GM18858 (cell line): ENCODE data around the gene KIAA1217.

ENCODE experiments used
- ATAC-seq: cut with Tn5 transposase; IDR thresholded peaks from one replicate; pipeline ENCODE4 v1.9.1; 2021; ENCODE audit not compliant: unreplicated experiment

The KIAA1217 gene

DNA sequence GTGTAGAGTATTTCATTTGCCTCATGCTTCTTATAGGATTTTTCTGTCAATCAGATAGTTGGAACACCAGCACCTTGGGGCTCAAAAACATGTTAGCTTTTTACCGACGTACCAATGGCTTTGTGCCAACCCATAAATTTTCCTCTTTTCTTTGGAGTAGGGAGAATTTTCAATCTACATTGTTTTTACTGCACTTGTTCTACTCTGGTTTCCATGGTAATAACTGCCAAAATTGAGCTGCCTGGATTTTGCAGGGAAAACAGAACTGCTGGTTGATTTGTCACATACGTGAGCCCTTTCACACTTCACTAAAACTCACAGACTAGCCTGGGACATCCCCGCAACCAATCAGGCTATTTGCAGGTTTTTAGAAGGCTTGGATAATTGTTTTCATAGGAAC, 325.0 kb downstream of the KIAA1217 start:
- ATAC-seq: no peak

DNA sequence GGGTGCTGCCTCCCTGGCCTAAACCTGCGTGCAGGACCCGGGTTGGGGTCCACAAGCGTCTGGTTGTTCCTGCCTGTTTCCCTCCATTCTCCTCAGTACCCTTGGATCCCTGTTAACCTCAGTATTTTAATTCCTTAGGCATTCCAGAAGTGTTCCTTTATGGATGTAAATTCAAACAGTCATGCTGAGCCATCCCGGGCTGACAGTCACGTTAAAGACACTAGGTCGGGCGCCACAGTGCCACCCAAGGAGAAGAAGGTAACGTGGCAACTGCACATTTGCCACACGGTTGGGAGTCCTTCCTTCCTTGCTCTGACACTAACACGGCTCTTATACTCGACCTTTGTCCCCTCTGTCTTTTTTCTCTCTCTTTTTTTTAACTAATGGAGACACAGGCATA, 327.7 kb downstream of the KIAA1217 start:
- ATAC-seq: no peak

DNA sequence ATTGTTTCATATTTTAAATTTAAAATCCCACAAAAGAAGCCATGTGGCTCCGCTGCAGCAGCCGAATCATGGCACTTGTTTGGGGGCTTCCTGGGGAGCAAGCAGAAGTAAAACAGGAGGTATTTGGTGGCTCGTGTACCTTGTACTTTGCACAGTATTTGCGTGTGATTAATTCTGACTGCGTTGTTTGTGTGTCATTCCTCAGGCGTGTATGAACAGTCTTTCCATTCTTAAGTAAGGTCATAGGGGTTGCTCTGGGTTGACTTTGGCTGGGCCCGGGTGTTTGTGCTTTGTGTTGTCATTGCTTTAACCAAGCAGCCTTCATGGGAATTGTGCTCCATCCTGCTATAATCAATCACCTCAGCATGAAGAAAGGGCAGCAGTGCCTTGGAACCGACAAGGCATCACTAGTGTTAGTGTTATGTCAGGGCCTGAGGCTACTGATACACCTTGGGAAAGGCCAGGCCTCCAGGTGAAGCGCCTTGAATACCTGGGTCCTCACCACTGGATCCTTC, 332.4 kb downstream of the KIAA1217 start:
- no peak for ATAC-seq

DNA sequence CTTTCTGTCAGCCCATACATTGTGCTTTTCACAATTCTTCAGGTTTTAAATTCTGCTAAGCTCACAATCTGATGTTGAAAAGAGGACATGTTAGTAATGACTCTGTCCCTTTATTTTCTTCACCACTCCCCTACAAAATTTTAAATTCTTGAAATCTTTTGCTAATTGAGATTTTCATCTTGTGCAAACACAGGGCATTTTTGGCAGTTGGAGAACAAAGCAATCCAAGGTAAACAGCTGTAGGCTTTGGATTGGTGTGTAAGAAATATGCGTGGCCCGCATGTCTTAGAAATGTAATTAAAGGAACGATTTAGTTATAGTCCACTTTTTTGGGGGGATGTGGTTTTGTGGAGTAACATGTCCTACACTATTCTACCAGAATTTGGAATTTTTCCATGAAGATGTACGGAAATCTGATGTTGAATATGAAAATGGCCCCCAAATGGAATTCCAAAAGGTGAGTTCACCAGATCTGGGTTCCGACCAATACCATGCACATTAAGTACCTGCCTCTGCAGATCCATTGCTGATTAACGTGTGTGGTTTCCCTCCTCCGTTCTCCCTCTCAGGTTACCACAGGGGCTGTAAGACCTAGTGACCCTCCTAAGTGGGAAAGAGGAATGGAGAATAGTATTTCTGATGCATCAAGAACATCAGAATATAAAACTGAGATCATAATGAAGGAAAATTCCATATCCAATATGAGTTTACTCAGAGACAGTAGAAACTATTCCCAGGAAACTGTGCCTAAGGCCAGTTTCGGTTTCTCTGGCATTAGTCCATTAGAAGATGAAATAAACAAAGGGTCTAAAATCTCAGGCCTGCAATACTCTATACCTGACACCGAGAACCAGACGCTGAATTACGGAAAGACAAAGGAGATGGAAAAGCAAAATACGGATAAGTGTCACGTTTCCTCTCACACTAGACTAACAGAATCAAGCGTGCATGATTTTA, 333.7 kb downstream of the KIAA1217 start:
- no peak for ATAC-seq

DNA sequence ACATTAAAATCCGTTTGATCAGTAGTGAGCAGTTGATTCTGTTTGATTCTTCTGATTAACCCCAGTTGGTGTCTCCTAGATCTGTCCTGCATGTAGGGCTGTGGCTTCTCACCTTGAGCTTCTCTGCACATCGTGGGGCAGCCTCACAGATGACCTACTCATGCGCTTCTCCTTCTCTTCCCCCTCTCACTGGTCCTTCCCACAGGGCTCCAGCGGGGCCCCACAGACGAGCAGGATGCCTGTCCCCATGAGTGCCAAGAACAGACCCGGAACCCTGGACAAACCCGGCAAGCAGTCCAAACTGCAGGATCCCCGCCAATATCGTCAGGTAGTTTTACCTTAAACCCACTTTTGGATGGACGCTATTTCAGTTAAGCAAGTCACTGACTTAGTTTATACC, 335.8 kb downstream of the KIAA1217 start:
- no peak for ATAC-seq

DNA sequence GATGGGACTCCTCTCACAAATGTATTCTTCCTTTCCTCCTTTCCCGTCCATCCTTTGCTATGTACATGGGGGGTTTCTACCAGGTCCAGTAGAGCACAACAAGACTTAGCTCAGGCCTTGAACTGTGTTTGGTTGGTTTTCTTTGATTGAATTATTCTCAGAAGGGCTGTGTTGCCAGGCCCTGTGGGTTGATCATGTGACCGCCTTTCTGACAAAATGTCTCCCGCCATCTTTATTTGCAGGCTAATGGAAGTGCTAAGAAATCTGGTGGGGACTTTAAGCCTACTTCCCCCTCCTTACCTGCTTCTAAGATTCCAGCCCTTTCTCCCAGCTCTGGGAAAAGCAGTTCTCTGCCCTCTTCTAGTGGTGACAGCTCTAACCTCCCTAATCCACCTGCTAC, 336.6 kb downstream of the KIAA1217 start:
- ATAC-seq: no peak

DNA sequence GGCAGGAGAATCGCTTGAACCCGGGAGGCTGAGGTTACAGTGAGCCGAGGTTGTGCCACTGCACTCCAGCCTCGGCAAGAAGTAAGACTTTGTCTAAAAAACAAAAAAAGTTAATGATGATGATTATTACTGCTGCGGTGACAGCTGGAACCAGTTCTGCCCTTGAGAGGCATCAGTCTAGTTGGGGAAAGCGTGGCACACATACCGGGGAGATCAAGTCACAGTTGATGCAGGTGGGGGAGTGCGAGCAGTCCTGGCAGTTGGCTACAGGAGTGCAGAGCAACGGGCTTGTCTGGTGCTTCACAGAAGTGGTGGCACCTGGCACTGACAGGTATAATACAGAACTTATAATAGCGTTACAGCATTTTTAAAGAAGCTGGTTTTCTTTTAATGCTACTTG, 341.7 kb downstream of the KIAA1217 start:
- ATAC-seq: no peak

DNA sequence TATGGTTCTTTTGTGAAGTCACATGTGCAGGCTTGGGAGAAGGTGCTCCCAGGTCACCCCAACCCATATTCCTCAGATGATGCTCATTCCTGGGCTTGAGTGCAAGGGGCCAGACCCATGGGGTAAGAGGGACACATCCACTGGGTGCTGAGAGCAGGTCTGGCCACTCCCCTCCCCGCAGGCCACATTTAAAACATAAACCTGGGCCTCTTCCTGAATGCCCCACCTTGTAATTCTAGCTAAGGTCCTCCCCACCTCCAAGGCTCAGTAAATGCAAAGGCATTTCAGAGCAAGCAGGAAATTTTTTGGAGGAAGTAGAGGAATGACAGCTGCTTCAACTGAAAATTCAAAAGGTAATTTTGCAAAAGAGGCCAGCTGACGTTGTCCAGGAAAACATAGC, 342.2 kb downstream of the KIAA1217 start:
- no peak for ATAC-seq

DNA sequence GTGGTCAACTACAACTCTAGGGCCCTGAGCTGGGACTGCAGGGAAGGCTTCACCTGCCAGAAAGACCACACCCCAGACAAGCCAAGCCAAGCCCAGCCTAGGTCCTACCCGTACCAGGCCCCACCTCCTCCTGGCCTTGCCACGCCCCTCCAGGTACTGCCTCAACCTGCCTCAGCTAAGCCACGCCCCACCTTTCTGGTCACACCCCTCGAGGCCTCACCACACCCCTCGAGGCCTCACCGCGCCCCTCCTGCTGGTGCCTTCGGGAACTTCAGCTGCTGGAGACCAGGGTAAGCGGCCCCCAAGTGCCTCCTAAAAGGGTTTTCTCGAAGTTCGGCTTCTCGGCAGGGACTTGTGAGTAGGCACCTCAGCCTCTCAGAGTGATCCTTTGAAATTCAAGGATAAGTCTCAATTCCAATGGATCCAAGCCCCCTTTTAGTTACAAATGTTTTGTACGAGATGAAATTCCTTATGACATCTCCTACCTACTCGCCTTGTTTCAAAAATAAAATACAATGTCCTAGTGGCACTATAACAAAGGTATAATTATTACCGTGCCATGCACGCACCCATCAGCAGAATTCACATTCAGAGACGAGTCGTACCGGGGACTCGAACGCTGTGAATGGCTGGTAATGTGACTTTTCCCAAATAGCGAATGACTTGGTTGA, 343.5 kb downstream of the KIAA1217 start:
- no peak for ATAC-seq

DNA sequence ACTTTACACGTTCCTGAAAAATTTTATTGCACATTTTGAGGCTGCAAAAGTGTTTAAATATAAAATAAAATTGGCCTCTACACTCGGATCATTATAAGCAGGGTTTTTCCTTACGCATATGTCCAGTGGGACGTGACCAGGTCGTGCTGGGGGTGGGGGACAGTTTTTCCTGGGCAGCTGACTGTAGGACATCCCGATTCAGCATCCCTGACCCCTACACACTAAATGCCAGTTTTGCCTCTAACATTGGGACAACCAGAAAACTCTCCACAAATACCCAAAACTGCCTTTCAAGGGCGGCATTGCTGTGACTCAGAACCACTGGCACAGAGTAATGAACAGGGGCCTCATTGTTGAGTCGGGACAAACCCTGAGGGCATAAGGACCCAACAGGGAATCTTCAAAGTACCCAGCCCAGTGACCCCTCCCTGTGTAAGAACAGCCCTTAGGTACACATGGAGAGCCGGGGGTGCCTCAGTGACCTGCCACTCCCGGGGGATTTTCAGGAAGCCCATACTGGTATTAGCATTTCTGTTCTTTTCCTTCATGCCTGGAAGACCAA, 344.2 kb downstream of the KIAA1217 start:
- no peak for ATAC-seq

DNA sequence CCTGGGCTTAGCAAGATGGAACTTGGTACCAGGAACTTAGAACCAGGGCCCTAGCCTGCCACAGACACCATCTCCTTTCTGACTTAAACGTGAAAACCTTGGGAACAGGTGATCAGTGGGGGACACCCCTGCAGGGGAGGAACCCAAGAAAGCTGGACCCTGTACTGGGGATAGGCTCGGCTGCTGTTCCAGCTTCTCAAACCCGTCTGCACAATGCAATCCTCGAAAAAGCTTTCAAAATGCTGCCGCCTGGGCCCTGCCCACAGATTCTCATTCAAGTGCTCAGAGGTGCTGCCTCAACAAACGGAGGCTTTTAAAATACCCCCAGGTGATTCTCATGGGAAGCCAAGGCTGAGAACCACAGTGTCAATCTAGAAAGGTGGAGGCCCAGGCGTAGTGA, 345.1 kb downstream of the KIAA1217 start:
- ATAC-seq: no peak

DNA sequence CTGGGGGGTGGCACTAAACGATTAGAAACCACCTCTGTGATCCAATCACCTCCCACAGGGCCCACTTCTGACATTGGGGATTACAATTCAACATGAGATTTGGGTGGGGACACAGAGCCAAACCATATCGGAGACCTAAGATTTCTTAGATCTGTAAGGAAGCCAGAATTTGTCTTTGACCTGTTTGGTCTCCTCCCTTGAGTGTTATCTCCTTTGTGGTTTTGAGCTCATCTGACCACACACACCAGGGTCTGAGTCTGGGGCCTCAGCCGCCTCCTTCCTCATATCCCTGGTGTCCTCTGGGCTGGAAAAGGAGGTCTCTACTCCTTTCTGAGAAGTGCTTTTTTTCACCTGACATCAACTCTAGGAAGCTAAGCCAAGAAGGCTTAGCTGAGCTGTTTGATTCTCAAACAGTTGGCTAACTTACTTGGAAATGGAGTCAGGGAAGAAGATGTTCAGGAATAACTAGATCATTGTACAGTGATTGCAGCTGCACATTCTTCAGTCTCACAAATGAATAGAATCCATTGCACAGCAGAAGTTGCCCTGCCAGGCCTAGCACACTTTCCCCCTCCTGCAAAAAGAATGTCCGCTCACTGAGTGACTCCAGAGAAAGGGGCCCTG, 347.3 kb downstream of the KIAA1217 start:
- ATAC-seq: no peak

DNA sequence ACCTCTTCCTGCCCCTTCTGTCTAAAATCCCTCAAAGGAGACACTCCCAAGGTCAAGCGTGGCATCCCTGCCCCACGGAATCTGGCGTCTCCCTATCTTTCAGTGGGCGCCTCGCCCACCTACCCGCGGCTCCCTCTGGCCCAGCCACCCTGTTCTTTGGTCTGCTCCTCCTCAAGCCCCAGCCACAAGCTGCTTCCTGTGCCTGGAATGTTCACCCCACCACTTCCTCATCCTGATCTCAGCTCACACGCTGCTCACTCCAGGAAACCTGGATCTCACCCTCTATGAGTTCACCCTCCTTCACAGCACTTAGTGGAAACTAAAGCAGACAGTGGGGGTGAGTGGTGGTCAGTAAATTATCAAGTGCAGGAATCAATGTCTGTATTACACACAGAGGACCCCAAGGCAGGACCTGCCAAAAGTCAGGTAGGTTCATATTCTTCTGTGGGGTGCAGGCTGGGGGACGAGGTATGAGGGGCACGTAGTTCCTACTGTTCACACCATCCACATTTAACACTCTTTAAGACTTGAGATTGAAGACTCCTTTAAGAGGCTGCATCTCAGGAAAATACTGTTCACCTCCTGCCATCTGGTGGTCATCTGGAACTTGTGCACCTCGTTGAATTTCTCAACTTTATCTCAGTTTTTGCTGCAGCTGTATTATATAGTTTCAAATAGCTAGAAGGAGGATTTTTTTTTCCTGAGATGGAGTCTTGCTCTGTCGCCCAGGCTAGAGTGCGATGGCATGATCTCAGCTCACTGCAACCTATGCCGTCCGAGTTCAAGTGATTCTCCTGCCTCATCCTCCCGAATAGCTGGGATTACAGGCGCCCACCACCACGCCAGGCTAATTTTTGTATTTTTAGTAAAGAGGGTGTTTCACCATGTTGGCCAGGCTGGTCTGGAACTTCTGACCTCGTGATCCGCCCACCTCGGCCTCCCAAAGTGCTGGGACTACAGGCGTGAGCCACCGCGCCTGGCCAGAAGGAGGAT, 348.1 kb downstream of the KIAA1217 start:
- ATAC-seq: peak; percentile 83

DNA sequence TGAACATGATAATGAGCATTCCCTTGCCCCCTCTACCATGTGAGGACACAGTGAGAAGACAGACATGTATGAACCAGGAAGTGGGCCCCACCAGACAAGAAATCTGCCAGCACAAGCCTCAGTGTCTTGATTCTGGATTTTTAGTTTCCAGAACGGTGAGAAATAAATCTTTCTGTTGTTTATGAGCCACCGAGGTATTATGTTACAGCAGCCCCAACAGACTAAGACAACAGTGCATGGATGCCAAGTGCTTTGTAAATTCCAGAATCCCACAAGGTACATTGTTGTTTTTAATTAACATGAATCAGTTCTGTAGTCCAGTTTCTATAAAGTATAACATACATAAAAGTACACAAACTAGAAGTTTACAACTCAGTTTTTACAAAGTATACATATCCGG, 352.5 kb downstream of the KIAA1217 start:
- ATAC-seq: no peak

DNA sequence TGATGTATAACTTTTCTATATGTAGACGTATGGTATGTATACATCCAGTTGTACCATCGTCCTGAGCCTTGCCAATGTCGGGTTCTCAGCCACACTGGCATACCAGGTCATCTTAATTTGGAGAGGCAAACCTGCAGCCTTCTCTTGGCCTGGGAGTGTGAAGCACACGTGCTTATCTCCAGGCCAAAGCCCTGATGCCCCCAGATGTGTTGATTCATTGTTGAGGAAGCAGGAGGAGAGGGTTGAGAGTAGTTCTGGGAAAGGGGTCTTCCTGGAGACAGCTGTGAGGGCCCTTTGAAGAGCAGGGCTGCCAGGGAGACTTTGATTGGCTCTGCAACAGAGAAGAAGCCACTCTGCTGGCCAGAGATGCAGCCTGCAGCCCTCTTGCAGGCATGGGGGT, 359.1 kb downstream of the KIAA1217 start:
- no peak for ATAC-seq

DNA sequence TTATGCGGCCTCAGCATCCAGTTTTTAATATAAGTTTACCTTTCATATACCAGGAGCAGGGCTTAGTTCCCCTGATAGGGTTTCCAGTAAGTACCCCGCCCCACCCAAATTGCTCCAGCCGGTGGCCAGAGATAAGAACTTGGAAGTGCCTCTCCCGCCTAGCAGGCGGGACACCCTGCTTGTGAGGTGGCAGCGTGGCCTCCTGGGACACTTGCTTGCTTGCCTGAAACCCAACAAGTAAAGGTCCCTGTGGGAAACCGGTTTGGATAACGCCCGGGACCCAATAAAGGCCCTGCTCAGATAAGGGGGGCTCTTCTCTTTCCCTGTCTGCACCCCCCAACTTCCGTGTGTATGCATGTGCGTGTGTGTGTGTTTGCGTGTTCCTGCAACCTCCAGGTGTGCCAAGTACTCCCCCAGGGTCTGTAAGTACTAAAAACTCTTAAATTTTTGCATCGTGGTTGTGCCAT, 360.4 kb downstream of the KIAA1217 start:
- no peak for ATAC-seq

DNA sequence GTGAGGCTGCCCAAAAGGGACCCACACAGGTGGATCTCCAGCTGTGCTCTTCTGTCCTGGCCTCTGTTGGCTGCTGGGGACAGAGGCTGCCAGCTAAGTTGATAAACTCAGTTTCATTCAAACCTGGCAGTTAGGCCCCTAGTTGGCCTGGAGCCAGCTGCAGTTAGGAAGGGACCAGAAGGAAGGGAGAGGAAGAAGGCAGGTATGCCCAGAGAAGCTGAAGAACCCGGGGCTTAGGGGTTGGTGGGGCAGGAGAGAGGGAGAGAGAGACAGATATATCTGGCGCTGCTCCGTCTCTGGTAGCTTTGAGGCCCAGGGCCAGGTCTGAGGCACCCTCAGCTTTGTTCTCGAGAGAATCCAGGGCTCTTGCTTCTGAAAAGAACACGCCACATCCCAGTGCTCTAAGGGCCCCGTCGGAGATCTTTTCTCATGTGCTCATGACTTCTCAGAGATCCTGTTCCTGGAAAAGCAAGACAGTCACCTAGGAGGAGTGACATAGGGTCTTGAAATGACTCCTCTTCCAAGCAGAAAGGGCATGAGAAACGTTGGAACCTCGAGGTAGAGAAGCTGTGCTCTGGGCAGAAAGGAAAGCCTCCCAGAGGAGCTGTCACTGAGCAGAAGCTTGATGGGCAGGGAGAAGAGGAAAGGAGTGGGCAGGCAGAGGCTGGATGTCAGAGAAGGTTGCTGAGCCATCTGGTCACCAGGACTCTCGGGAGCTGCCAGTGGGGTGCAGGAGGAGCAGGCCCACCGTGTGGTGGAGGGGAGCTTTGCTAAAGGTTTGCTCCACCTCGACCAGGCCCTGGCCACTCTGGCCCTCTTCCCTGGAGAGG, 361.1 kb downstream of the KIAA1217 start:
- no peak for ATAC-seq

DNA sequence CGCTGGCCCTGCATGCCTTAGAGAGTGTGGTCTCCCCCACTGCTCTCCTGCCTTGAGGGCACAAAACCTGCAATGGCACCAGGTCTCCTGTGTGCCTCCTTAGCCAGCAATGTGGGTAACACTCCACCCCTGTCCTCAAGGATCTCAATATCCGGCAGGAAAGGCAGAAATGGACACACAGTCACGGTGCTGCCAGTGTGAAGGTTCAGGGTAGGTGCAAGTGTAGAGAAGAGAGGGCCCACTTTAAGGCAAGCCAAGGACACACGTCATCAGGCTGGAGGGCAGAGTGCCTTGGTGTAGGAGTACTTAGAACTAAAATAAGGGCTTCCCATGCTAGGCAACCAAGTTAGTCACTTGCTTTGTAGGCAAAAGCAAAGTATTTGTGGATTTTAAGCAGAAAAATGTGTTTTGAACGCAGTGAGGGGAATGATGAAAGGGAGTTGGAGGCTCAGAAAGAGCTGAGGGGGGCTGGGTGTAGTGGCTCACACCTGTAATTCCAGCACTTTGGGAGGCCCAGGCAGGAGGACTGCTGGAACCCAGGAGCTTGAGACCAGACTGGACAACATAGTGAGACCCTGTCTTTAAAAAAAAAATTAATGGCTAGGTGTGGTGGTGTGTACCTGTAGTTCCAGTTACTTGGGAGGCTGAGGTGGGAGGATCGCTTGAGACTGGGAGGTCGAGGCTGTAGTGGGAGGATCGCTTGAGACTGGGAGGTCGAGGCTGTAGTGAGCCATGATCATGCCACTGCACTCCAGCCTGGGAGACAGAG, 361.9 kb downstream of the KIAA1217 start:
- no peak for ATAC-seq
